Sigmoid colon (tissue), 7 donors: ENCODE measurements around the gene PET117. TPM values are rescaled to one million over a fixed set of nuclear protein-coding genes. Genes with fewer than 3 reads are reported as not detected.

ENCODE experiments used
- DNase-seq: peaks from one replicate; pipeline ENCODE4 v3.0.0-alpha.2; 2019
- H3K27ac ChIP-seq, 4 donors: fragments of 200-600 bp; sonication (generic); one replicate each; pipeline ENCODE4 v1.5.1; 2016 to 2019; ENCODE audit warnings: mild to moderate bottlenecking in 1 of 4
- H3K27me3 ChIP-seq, 3 donors: fragments of 200-600 bp; sonication (generic); one replicate each; pipeline ENCODE4 v1.5.1; 2019; ENCODE audit warnings: mild to moderate bottlenecking in 1 of 3
- H3K36me3 ChIP-seq, 4 donors: fragments of 200-600 bp; sonication (generic); one replicate each; pipeline ENCODE4 v1.5.1; 2016 to 2019
- H3K4me1 ChIP-seq, 4 donors: fragments of 200-600 bp; sonication (generic); one replicate each; pipeline ENCODE4 v1.5.1; 2017 to 2019
- H3K4me3 ChIP-seq, 4 donors: fragments of 200-600 bp; sonication (generic); one replicate each; pipeline ENCODE4 v1.5.1; 2017 to 2019; ENCODE audit warnings: mild to moderate bottlenecking in 2 of 4, moderate library complexity in 1 of 4
- H3K9me3 ChIP-seq, 4 donors: fragments of 200-600 bp in 3 of 4; sonication (generic) in 3 of 4; one replicate each; pipeline versions ENCODE4 v1.5.1 to v1.6.1; 2013 to 2019
- EP300 ChIP-seq, 4 donors: sonication (generic); formaldehyde crosslinking; IDR thresholded peaks; one replicate each; pipeline ENCODE4 v1.6.1; 2017; ENCODE audit warnings: antibody characterized with exemption in 4 of 4
- POLR2A ChIP-seq, 2 donors: fragments of 450-650 bp; IDR thresholded peaks; one replicate each; pipeline ENCODE4 v1.6.1; 2016; ENCODE audit warnings: antibody characterized with exemption in 2 of 2, mild to moderate bottlenecking in 2 of 2, moderate library complexity in 2 of 2
- POLR2AphosphoS5 ChIP-seq, 4 donors: sonication (generic); formaldehyde crosslinking; IDR thresholded peaks; one replicate each; pipeline ENCODE4 v1.6.1; 2017; ENCODE audit warnings: antibody characterized with exemption in 4 of 4
- WGBS, 2 donors: extraction: QIAGEN DNeasy Blood & Tissue Kit; methylation state at CpG; one replicate each; pipeline ENCODE4 v1.1.7; 2013; 5-methylcytosine and 5-hydroxymethylcytosine counted together
- intact Hi-C: fragments of 100-400 bp; cut with DNase I; formaldehyde crosslinking; loops from one replicate; pipeline ENCODE4 v1.15.1; 2023
- polyA plus RNA-seq, 3 donors: library from polyadenylated mRNA; stranded (reverse); fragments of 200-250 nt; gene quantifications; one replicate each; pipeline ENCODE4 v1.2.3, GENCODE V29; 2013
- total RNA-seq, 4 donors: library from RNA; depleted of rRNA; stranded (reverse); fragments of >200 nt; gene quantifications; one replicate each; pipeline ENCODE4 v1.1.0, GENCODE V29; 2016
- TF ChIP-seq, protein P1 (sequence below), 4 experiments: fragments of 450-650 bp in 3 of 4; fragments of 200-600 bp in 1 of 4; IDR thresholded peaks; one replicate each; pipeline ENCODE4 v1.5.1; 2016 to 2019; ENCODE audit warnings: antibody characterized with exemption in 4 of 4, mild to moderate bottlenecking in 3 of 4, moderate library complexity in 2 of 4
- donor health status: healthy with polysubstance abuse.
- donor health status: Bipolar disorder and iron deficiency.
- donor health status: healthy.

The PET117 gene
- total and polyA plus RNA-seq, 7 donors, result 7.8 to 21.0 (median 17.8) TPM

- Histone ChIP-seq H3K36me3 (peaks cover 0 to 71% (median 20%) of the 10 kb centered on the region in 4 donors), H3K27ac (no peak overlapping the region), H3K27me3 (no peaks in the 10 kb centered on the region), H3K4me3 (no peak overlapping the region), H3K9me3 (no peaks in the 10 kb centered on the region), H3K4me1 (no peaks in the 10 kb centered on the region)
- TF ChIP-seq POLR2AphosphoS5 (IDR thresholded peaks at IDR 0.05) (no peak), POLR2A (IDR thresholded peaks at IDR 0.05) (no peak), EP300 (IDR thresholded peaks at IDR 0.05) (no peak)
- TF ChIP-seq, protein P1, sequence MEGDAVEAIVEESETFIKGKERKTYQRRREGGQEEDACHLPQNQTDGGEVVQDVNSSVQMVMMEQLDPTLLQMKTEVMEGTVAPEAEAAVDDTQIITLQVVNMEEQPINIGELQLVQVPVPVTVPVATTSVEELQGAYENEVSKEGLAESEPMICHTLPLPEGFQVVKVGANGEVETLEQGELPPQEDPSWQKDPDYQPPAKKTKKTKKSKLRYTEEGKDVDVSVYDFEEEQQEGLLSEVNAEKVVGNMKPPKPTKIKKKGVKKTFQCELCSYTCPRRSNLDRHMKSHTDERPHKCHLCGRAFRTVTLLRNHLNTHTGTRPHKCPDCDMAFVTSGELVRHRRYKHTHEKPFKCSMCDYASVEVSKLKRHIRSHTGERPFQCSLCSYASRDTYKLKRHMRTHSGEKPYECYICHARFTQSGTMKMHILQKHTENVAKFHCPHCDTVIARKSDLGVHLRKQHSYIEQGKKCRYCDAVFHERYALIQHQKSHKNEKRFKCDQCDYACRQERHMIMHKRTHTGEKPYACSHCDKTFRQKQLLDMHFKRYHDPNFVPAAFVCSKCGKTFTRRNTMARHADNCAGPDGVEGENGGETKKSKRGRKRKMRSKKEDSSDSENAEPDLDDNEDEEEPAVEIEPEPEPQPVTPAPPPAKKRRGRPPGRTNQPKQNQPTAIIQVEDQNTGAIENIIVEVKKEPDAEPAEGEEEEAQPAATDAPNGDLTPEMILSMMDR (IDR thresholded peaks at IDR 0.05), result no peak
- DNase-seq, result no peak
- 97% methylated on average over 9 of the region's 9 CpGs for WGBS, 2 donors
- intact Hi-C loops, result no loop called here
These were observed 16.7 kb downstream of the PET117 start for GRCh38 chr20:18154342-18154741.

DNA sequence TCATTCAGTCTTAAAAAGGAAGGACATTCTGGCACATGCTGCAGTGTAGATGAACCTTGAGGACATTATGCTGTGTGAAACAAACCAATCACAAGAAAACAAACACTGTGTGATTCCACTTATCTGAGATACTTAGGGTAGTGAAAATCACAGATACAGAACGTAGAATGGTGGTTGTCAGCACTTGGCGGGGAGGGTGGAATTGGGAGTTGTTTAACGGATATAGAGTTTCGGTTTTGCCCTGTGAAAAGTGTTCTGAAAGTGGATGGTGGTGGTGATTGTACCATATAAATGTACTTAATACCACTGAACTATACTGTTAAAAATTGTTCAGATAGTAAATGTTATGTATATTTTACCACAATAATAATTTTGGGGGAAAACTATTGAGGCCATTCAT is 18.4 kb downstream of the PET117 start:
- Histone ChIP-seq H3K4me3 (no peak overlapping the region), H3K9me3 (no peaks in the 10 kb centered on the region), H3K27me3 (no peaks in the 10 kb centered on the region), H3K27ac (no peak overlapping the region), H3K36me3 (peaks cover 0 to 73% (median 24%) of the 10 kb centered on the region in 4 donors), H3K4me1 (no peaks in the 10 kb centered on the region)
- TF ChIP-seq, protein P1 (IDR thresholded peaks at IDR 0.05), result no peak
- TF ChIP-seq EP300 (IDR thresholded peaks at IDR 0.05) (no peak), POLR2AphosphoS5 (IDR thresholded peaks at IDR 0.05) (no peak), POLR2A (IDR thresholded peaks at IDR 0.05) (no peak)
- intact Hi-C loops, result no loop called here
- WGBS, 2 donors, result 95 to 98% methylated on average over 4 of the region's 4 CpGs
- no peak for DNase-seq

DNA sequence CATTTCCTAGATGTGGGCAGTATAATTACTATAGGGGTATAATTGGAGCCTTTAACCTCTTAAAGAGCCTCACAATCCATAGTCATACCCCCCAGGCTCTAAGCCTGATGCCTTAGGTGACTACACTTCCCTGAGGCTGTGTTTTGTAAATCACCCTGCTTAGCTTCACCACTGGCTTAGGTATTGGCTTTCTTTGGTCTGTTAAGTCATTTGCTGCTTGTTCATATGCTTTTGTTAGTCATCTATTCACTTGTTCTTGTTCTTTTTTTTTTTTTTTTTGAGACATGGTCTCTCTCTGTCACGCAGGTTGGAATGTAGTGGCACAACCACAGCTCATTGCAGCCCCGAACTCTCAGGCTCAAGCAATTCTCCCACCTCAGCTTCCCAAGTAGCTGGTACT is 26.7 kb downstream of the PET117 start:
- intact Hi-C loops, result no loop called here
- 96 to 97% methylated on average over 2 of the region's 2 CpGs for WGBS, 2 donors

DNA sequence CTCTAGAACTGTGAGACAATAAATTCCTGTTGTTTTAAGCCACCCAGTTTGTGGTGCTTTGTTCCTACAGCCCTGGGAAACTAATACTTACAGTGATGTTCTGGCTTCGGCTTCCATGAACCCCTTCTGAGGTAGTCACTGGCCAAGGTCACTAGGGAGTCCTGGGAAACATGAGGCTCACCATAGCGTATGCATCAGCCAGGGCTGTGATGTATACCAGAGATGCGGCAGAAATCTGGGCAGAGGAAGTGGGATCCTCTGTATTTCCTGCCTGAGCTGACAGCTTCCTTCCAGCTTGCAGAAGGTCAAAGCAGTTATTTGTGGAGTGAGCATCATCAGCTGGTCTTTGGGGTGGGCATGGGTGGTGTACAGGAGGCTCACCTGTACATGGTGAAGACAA is 27.9 kb downstream of the PET117 start:
- TF ChIP-seq, protein P1 (IDR thresholded peaks at IDR 0.05), result no peak
- no peak for TF ChIP-seq EP300 (IDR thresholded peaks at IDR 0.05)
- no peak for TF ChIP-seq POLR2A (IDR thresholded peaks at IDR 0.05)
- no peak for TF ChIP-seq POLR2AphosphoS5 (IDR thresholded peaks at IDR 0.05)
- no peak overlapping the region for H3K27ac ChIP-seq
- H3K9me3 ChIP-seq, result no peaks in the 10 kb centered on the region
- no peak for DNase-seq
- no peaks in the 10 kb centered on the region for H3K27me3 ChIP-seq
- intact Hi-C loops, result no loop called here
- H3K4me1 ChIP-seq, result peaks cover 0 to 10% (median 5%) of the 10 kb centered on the region in 4 donors
- no peak overlapping the region for H3K4me3 ChIP-seq
- peaks cover 0 to 56% (median 21%) of the 10 kb centered on the region in 4 donors for H3K36me3 ChIP-seq
- WGBS, 2 donors, result 69 to 86% methylated on average over 3 of the region's 3 CpGs

More for the DNA sequence above, 26.7 kb downstream of the PET117 start:
- H3K36me3 ChIP-seq, result peaks cover 0 to 64% (median 26%) of the 10 kb centered on the region in 4 donors
- TF ChIP-seq, protein P1 (IDR thresholded peaks at IDR 0.05), result no peak
- no peak for TF ChIP-seq EP300 (IDR thresholded peaks at IDR 0.05)
- no peak for TF ChIP-seq POLR2AphosphoS5 (IDR thresholded peaks at IDR 0.05)
- no peak for DNase-seq
- no peak overlapping the region for H3K4me3 ChIP-seq
- H3K9me3 ChIP-seq, result no peaks in the 10 kb centered on the region
- H3K27ac ChIP-seq, result no peak overlapping the region
- peaks cover 0 to 10% (median 5%) of the 10 kb centered on the region in 4 donors for H3K4me1 ChIP-seq
- no peaks in the 10 kb centered on the region for H3K27me3 ChIP-seq
